TTC549 (cell line): ENCODE measurements around the gene SDCCAG8.
"Not testable (repeated sequence)": the region's sequence is repeated elsewhere in the genome, so short reads cannot be mapped to it uniquely, and the experiment has no call there.

Source experiments
- FAIRE-seq: peaks from 2 replicates; lab custom pipeline; 2012; peaks lifted over from hg19 to GRCh38; lab: Jason Lieb, UNC

SDCCAG8 gene

DNA sequence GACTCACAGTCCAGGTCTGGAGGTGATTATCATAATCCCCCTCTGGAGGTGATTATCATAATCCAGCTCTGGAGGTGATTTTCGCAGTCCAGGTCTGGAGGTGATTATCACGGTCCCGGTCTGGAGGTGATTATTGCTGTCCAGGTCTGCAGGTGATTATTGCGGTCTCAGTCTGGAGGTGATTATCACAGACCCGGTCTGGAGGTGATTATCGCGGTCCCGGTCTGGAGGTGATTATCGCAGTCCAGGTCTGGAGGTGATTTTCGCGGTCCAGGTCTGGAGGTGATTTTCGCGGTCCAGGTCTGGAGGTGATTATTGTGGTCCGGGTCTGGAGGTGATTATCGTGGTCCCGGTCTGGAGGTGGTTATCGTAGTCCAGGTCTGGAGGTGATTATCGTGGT lies 76.6 kb downstream of the SDCCAG8 start:
- no peak for FAIRE-seq

DNA sequence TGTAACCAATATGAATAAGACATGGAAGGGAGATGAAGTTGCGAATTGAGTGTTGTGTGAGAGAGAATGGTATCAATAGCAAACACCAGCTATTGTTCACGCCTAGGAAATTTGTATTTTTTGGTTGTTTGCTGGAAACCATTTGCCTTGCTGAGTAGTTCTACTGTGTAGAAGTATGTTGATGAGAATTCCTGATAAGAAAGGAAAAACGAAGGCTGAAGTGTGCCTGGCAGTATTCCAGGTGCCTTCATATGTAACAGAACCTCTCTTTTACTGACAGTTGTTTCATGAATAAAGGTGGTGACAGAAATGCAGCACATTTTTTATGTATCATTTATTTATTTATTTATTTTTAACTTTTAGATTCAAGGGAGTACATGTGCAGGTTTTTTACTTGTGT lies 79.5 kb downstream of the SDCCAG8 start:
- FAIRE-seq: no peak

DNA sequence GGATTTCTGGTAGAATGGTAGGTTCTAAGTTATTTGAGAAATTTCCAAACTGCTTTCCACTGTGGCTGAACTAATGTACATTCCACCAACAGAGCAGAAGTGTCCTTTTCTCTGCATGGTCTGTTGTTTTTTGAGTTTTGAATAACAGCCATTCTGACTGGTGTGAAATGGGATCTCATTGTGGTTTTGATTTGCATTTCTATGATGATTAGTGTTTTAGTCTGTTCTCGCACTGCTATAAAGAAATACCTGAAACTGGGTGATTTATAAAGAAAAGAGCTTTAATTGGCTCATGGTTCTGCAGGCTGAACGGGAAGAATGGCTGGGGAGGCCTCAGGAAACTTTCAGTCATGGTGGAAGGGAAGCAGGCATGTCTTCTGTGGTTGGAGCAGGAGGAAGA lies 80.3 kb downstream of the SDCCAG8 start:
- no peak for FAIRE-seq

DNA sequence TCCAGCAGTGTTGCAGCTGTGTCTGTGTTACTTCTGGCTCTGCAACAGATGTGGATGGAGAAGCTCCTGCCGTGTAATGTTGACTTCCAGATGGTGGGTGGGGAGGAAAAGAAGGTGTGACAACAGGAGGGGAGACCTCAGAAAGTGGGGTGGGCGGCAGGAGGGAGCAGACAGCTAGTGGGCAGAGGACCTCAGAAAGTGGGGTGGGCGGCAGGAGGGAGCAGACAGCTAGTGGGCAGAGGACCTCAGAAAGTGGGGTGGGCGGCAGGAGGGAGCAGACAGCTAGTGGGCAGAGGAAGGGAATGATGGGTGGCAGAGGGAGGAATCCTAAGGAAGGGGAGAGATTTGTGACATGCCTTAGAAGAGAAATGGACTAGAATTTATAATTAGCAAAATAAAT lies 83.0 kb downstream of the SDCCAG8 start:
- FAIRE-seq: not testable (repeated sequence)

DNA sequence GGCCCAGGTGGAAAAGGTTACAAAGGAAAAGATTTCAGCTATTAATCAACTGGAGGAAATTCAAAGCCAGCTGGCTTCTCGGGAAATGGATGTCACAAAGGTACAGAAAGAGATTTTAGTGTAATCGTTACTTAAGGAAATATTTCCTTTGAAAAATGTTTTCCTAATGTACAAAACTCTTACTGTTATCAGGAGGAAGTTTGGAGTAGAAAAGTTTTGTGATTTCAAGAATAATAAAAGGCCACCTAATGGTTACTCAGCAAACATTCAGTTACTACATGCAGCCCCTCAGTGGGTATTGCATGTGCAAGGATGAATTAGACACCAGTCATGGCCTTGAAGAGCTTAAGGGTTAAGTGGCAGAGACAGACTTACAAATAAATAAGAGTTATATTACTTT lies 85.2 kb downstream of the SDCCAG8 start:
- no peak for FAIRE-seq

DNA sequence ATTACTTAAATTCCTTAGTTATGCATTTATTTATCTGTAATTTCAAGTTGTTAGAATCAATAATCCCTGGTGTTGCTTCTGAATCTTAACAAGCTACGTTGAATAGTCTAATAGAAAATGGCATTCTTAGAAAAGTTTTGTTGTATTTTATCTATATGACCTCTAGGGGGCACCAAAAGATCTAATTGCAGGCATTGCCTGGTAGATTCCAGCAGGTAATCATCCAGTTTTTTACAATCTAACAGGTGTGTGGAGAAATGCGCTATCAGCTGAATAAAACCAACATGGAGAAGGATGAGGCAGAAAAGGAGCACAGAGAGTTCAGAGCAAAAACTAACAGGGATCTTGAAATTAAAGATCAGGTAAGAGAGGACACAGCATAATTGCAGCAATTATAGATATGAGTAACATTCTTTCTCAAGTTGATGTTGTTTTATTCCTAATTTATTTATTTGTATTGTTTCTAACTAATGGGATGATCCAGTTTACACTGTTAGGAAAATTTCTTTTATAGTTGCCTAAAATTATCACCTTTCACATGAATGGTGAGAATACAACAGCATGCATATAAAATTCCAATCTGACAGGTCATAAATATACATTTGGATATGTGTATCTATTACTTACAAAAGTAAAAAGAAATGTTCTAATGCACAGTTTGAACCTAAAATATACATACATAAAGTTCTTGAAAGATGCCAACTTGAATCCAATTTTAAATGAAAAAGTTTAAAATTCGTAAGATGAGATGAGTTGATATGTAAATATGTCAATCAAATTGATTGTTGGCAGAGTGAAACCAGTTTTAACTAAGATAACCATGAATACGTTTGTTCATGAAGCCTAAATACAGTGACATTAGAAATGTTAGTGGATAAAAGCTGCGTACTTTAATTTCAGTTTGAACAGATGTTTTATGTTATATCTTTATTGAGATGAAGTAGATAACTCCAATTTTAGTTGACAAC lies 88.4 kb downstream of the SDCCAG8 start:
- FAIRE-seq: peak; percentile 98

DNA sequence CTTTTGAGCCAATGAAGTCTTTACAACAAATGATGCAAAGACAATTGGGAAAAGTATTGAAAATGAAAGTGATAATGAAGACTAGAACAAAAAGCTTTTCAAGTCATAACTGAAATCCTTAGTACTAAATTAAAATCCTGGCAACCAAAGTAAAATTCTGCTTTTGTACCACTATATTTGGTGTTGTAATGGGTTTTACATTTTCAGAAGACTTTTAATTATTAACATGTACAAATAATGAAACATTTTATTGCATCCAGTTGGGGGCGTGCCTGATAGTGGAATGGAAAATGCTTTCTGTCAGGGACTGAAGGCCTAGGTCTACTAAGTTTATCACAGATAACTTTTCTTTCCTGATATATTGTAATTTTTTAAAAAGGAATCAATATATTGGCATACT lies 89.4 kb downstream of the SDCCAG8 start:
- FAIRE-seq: no peak

DNA sequence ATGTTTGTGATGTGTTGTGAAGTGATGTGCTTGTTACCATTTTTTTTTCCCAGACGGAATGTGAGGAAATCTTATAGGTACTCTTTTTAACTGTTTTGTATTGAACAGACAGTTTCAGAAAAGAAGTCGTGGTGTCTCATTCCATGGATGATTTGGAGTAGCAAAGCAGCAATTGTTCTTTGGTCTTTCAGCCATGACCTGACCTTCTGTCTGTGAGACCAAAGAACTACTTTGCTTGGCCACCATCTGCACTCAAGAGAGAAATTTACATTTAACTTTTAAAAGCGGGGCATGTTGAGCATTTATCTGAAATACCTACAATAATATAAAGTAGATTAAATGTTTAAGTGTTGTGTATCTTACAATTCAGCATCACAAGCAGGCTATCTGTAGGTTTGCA lies 90.2 kb downstream of the SDCCAG8 start:
- no peak for FAIRE-seq

DNA sequence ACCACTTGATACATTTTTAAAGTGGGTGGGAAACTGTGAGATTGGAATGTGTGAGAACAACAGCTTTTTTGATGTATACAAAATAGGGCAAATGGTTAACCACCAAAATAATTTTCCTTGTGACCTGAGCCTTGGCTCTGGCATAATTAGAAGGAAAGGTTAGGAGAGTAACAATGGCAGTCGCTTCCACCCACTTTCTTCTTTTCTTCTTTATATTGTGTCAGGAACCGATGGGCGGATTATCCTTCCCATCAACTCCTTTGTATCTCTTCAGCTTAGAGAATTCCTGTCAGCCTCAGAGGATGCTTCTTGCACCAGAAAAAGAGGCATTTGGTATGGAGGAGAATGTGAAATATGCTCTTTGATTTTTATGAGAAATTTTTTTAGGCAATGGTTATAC lies 90.6 kb downstream of the SDCCAG8 start:
- no peak for FAIRE-seq

DNA sequence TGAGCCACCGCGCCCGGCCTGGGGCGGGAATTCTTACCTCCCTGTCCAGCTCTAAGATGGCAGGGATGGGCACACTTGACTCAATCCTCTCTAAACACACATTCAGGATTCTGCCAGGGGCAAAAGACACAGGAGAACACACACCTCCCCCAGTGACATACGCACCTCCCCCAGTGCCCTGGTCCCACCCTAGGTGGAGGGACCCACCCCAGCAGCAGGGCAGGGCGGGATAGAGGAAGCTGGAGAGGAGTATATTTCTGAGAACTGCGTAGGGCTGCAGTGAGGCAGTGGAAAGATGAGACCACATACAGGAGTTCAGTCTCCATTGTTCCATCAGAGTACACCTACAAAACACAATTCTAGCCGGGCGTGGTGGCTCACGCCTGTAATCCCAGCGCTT lies 92.5 kb downstream of the SDCCAG8 start:
- FAIRE-seq: no peak

DNA sequence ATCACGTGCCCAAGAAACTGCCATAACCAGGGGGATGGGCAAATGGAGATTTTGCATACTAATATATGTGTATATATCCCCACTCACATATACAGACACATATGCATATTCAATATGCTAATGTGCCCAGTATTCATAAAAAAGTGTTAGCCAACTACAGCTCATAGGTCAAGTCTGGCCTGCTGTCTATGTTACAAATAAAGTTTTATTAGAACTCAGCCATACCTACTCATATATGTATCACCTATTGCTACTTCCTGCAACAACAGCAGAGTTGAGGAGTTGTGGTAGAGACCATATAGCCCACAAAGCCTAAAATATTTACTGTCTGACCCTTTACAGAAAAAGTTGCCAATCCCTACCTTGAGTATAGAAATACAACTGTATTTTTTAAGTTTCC lies 93.3 kb downstream of the SDCCAG8 start:
- no peak for FAIRE-seq

DNA sequence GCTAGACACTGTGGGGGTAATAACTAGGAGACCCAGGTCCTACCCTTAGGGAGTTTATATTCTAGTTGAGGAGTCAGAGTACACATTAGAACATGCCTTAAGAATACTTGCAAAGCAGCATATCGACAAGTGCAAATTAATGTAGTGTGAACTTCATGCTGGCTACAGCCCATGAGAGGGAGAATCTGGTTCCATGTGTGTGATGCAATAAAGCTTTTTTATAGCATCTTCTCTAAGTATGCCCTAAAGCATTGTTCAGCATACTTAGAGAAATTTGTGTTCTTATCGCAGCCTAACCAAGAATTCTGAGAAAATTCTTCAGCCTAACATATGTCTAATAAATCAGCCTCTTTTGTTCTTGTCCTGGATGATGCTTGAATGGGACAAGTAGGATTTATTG lies 95.5 kb downstream of the SDCCAG8 start:
- FAIRE-seq: no peak

DNA sequence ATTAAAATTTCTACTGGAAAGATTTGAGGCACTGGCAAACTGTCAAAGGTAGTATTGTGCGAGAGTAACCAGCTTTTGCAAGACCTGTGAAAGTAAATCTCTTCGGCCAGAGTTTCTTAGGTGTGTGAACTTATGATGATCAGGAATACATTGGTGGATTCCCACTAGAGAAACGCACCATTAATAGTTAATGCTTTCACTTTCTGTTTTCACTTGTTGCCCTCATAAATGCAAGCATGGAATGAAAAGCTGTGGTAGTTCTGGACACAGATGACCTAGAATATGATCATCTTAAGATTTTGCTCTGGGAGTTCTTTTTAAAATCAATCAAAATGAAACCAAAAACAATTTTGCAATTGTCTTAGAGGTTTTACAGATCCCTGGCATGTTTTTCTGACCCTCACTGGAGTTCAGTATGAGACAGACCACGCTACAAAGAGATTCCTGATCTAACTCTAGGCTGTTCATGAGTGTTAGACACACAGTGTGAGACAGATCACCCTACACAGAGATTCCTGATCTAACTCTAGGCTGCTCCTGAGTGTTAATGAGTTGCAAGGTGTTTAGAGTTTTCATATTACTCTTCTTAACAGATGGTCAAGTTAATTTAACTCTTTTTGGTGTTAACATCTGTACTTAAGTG lies 98.8 kb downstream of the SDCCAG8 start:
- FAIRE-seq: no peak

DNA sequence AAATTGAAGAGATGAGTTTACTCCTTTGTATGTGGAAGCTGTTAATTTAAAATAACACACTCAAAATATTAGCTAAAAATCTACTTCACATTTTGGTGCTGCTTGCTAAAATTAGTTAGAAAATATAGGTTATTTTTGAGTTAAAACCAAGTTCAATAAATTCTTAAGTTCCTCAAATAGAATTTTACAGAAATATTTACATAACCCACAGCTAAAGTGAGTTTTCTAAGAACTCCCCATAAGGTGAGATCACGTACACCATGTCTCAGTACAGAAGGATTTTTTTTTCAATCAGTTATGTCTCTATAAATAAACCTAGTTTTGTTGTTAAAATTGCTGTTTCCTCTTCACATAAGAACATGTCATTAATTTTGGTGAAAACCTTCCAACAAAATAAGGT lies 108.0 kb downstream of the SDCCAG8 start:
- FAIRE-seq: peak; percentile 55

DNA sequence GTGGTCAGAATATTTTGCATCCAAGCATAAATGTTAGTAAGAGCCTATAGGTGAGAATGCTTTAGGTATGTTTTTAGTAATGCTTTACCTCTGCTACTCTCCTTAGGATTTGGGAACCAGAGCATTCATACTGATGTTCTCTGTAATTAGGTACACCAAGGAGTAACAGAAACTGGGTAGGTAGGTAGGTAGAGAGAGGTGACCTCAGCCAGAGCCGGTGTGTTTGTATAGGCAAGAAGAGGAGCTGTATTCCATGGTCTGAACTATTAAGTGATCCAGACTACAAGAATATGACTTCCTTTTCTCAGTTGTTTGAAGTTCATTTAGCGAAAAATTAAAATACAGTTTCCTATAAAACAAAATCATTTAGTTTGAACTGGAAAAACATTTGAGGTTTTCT lies 108.5 kb downstream of the SDCCAG8 start:
- FAIRE-seq: no peak

DNA sequence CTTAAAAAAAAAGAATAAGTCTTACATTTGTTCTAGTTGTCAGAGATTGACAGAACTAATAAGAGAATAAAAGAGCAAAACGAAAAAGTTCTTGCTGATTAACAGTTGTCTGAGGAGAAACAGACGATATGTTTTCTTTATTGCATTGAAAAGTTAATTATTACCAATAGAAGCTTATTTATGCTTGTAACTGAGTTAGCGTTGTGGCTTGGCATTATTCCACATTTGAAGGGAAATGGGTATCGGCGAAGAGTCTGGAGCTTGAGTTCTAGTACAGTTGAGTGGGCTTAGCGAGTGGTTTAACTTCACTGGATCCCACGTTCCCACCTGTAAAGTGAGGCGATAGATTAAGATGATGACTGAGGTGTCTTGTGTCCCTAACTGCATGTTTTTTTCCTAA lies 109.0 kb downstream of the SDCCAG8 start:
- peak; percentile 34 for FAIRE-seq

DNA sequence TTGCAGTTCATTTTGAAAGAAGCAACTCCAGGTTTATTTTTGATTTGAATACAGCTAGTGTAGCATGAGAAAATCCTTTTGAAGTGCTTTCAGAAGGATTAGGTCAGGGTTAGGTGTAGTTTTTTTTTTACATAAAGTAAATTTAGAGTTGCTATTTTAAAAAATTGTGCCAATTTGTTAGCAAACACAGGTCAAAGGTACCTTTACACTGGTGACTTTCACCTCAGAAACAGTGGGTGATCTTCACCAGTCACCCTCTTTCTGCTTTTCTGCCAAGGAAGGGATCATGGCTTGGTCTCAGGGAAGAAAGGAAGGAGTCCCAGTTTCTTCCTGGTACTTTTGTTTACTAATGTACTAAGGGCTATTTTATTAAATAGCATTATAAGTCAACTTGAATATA lies 111.5 kb downstream of the SDCCAG8 start:
- no peak for FAIRE-seq

DNA sequence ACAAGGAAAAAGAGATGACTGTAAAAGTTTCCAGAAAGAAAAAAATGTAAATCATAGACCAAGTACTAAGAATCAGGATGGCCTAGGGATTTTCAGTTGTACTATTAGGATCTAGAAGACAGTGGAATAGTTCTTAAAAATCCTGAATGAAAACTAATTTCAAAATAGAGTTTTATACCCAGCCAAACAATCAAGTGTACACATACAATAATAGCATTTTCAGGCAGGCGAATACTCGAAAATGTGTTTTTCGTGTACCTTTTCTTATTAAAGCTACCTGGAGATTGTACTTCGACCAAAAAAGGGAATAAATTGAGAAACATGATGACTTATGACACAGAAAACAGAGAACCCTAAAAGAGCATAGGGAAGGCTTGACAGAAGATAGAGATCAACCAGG lies 118.6 kb downstream of the SDCCAG8 start:
- FAIRE-seq: no peak

DNA sequence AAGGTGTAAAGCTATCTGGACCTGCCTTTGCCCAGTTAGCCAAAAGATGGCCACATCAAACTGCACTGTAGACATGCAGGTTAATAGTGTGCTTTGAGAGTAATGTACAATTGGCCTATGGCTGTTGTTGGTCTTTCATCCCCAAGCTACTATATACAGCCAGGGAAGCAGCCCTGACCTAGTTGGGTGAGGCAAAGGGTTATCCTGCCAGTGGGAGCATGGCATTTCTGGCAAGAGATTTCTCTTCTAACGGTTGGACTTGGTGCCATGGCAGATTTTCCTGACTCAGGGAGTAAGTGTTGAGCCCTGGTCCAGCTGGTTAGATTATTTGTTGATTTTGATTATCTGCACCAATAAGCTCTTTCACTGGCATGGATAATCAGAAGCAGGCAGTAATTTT lies 119.8 kb downstream of the SDCCAG8 start:
- FAIRE-seq: no peak

DNA sequence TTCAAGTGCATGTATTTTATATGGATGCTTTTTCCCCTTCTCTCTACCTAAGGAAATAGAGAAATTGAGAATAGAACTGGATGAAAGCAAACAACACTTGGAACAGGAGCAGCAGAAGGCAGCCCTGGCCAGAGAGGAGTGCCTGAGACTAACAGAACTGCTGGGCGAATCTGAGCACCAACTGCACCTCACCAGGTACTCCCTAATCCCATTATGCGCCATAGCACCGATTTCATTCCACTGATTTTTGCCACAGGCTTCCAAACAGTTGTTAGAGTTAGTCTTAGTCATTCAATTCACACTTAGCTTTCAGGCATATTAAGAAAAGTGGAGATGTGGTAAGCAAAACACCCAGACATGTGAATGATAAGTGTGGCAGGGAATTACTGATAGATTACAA lies 122.8 kb downstream of the SDCCAG8 start:
- no peak for FAIRE-seq

DNA sequence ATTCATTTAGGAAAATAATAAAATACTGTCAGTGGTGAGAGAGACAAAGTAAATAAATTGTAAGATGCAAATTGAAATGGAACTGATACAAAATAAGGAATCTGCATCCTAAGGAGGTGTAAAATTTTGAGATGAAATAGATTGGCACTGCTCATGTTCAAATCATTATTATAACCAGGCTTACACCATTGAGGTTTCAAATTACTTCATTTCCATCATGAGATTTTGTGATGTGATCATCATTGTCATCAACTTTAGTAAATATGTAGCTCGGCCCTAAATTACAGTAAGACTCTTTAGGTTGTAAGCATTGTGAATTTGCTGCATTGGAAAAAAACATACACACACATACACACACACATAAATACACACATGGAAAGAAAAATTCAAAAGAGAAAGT lies 123.4 kb downstream of the SDCCAG8 start:
- no peak for FAIRE-seq

DNA sequence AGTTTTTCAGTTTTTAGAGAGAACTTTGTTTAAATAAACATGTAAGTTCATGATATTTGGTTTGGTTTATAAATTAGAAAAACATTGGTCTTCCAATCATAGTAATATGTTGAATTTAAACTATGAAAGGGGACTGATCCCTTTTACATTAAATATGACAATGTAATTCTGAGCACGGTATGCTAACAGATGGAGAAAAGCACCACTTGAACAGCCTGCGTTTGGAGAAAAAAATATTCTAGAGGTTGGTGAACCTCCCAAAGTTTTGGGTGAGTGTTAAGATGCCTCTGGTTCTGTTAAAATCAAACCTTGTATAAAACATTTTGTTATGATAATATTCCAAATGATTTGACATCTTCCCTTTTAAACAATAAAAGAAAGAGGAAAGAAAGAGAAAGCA lies 123.9 kb downstream of the SDCCAG8 start:
- peak; percentile 83 for FAIRE-seq

DNA sequence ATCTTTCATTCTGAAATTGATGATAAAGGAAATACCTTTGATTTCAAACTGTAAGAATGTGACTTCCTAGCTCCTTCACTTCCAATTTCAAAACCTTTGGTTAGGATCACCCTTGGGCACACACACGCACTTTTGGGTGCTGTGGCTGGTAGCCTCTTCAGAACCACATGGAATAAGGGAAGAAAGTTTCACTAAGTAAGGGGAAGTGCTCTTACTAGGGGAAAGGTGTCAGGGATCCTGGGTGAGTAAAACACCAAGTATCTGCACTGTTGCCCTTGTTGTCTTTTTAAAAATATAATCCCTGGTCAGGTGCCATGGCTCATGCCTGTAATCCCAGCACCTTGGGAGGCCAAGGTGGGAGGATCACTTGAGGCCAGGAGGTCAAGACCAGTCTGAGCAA lies 132.4 kb downstream of the SDCCAG8 start:
- no peak for FAIRE-seq
